ENCODE data around the gene TSHZ2.

DNA sequence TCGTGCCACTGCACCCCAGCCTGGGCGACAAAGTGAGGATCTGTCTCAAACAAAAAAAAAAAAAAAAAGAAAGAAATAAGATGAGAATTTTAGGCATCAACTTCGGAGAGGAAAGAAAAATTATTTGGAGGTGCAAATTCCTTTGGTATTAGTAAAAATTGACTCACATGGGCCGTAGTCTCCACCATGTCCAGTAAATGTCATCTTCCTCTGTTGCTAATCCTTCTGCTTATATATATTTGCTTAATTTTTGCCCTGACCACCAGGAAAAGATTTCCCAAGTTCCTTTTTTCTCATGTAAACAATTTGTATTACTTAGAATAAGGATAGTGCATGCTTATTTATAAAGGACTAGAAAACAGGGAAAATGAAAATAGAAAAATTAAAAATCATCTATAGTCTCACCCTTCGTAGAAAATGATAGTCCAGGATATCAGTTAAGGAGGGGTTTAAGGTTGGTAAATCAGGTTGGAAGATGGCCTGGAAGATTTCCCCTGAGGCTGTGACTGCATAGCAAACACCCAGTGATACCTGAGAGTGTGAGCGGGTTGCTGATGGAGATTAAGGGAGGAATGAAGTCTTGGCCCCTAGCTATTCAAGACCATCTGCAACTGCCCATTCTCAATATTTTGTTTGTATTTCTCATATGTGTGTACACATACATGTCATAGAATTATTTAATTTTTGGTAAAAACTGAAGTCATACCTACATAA is 380.7 kb downstream of the TSHZ2 start:
- TF ChIP-seq, protein P1, sequence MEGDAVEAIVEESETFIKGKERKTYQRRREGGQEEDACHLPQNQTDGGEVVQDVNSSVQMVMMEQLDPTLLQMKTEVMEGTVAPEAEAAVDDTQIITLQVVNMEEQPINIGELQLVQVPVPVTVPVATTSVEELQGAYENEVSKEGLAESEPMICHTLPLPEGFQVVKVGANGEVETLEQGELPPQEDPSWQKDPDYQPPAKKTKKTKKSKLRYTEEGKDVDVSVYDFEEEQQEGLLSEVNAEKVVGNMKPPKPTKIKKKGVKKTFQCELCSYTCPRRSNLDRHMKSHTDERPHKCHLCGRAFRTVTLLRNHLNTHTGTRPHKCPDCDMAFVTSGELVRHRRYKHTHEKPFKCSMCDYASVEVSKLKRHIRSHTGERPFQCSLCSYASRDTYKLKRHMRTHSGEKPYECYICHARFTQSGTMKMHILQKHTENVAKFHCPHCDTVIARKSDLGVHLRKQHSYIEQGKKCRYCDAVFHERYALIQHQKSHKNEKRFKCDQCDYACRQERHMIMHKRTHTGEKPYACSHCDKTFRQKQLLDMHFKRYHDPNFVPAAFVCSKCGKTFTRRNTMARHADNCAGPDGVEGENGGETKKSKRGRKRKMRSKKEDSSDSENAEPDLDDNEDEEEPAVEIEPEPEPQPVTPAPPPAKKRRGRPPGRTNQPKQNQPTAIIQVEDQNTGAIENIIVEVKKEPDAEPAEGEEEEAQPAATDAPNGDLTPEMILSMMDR (IDR thresholded peaks at IDR 0.05), result no peak
- TF ChIP-seq POLR2AphosphoS5 (IDR thresholded peaks at IDR 0.05; ENCODE audit: insufficient read depth in 1 of 2, low read depth in 1 of 2) (no peak), POLR2A (IDR thresholded peaks at IDR 0.05) (no peak)

Data from vagina (tissue), 2 donors.